ENCODE results near the gene KCNIP1.

Gene KCNIP1

DNA sequence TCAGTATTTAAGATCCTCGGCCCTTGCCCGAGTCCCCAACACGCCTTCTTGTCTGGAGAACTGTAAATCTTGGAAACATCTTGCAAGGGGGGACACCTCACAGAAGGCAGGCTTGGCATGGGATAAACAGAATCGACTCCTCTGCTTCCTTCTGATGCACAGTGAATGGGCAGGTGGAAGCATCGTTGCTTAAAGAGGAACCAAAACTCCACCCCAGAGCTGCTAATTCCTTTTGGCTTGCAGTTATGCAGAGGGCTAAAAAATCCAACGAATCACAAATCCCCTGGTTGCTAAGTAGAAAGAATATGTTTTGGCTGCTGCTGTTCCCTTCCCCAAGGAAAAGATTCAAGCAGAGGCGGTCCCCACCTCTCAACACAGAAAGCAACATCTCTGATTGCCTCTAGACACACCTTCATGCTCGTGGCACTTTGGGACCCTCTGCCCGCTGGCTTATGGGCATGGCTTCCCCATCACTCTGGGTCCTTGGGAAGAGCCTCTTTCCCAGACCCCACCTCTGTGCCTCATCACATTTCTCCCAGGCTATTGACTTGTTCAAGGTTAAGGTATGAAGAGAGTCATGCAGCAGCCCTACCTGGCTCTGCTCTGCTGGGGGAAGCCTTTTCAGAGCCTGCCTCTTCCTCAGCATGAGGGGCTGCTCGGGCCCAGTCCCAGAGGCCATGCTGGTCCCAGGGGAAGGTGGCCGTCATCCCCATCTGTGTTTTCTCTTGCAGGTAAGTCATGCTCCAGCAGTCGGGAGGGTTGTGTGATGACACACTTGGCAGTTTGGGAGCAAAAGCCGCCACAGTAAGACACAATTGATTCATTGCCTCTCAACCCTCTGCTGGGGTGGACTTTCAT, 137.1 kb downstream of the KCNIP1 start:
- no peak overlapping the region for H3K4me2 ChIP-seq (ENCODE audit: low read length)
- H3F3A ChIP-seq (ENCODE audit: insufficient read depth, low read length) = no peaks in the 10 kb centered on the region
- no peaks in the 10 kb centered on the region for H3K9me2 ChIP-seq (ENCODE audit: low read depth, low read length)
- H3K4me1 ChIP-seq (ENCODE audit: insufficient read depth, low read length, severe bottlenecking) = no peaks in the 10 kb centered on the region
- H3K27ac ChIP-seq (ENCODE audit: low read depth, low read length, poor library complexity, severe bottlenecking) = no peak overlapping the region
- no peak overlapping the region for H2AFZ ChIP-seq (ENCODE audit: low read length)
- no peaks in the 10 kb centered on the region for H3K36me3 ChIP-seq (ENCODE audit: insufficient read depth, low read length)
- no peaks in the 10 kb centered on the region for H4K20me1 ChIP-seq (ENCODE audit: insufficient read depth, low read length)
- H3K79me2 ChIP-seq (ENCODE audit: insufficient read depth, low read length) = no peaks in the 10 kb centered on the region
- TF ChIP-seq, protein P1, sequence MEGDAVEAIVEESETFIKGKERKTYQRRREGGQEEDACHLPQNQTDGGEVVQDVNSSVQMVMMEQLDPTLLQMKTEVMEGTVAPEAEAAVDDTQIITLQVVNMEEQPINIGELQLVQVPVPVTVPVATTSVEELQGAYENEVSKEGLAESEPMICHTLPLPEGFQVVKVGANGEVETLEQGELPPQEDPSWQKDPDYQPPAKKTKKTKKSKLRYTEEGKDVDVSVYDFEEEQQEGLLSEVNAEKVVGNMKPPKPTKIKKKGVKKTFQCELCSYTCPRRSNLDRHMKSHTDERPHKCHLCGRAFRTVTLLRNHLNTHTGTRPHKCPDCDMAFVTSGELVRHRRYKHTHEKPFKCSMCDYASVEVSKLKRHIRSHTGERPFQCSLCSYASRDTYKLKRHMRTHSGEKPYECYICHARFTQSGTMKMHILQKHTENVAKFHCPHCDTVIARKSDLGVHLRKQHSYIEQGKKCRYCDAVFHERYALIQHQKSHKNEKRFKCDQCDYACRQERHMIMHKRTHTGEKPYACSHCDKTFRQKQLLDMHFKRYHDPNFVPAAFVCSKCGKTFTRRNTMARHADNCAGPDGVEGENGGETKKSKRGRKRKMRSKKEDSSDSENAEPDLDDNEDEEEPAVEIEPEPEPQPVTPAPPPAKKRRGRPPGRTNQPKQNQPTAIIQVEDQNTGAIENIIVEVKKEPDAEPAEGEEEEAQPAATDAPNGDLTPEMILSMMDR (IDR thresholded peaks at IDR 0.05; ENCODE audit: low read length) = no peak
- no peak for TF ChIP-seq EZH2 (IDR thresholded peaks at IDR 0.05; ENCODE audit: borderline replicate concordance, low read length)
- H3K27me3 ChIP-seq (ENCODE audit: insufficient read depth, low read length) = peaks cover 8% of the 10 kb centered on the region; the same call in 1 of the 2 replicates
- H3K9ac ChIP-seq (ENCODE audit: low read length) = no peak overlapping the region
- H3K4me3 ChIP-seq (ENCODE audit: low read depth, low read length, poor library complexity, severe bottlenecking) = no peak overlapping the region
- H3K9me3 ChIP-seq (ENCODE audit: low read length) = no peaks in the 10 kb centered on the region

DNA sequence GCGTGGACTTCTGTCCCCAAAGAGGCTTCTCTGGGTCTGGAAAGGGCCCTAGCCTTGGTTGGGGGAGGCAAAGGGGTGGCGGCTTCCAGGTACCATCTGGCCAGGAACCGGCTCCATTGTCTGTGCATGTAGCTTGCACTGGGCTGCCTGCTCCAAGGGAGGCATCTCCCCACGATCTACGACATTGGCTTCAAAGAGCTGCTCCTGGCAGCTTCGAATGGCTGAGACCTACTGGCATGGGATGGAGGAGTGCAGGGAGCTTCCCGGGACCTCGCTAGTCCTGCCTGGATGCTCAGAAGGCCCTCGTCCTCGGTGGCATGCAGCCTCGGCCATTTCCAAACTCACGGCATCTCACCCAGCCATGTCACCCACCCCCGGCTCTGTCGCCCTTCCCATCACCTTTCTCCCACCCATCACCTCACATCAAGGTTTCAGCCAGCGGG, 137.8 kb downstream of the KCNIP1 start:
- Histone ChIP-seq H3K9me3 (ENCODE audit: low read length) (no peaks in the 10 kb centered on the region), H3K9ac (ENCODE audit: low read length) (no peak overlapping the region), H3F3A (ENCODE audit: insufficient read depth, low read length) (no peaks in the 10 kb centered on the region), H3K27ac (ENCODE audit: low read depth, low read length, poor library complexity, severe bottlenecking) (no peak overlapping the region), H3K36me3 (ENCODE audit: insufficient read depth, low read length) (no peaks in the 10 kb centered on the region), H3K9me2 (ENCODE audit: low read depth, low read length) (no peaks in the 10 kb centered on the region), H4K20me1 (ENCODE audit: insufficient read depth, low read length) (no peaks in the 10 kb centered on the region), H3K4me3 (ENCODE audit: low read depth, low read length, poor library complexity, severe bottlenecking) (no peak overlapping the region), H2AFZ (ENCODE audit: low read length) (no peak overlapping the region), H3K4me2 (ENCODE audit: low read length) (no peak overlapping the region), H3K4me1 (ENCODE audit: insufficient read depth, low read length, severe bottlenecking) (no peaks in the 10 kb centered on the region), H3K27me3 (ENCODE audit: insufficient read depth, low read length) (peaks cover 8% of the 10 kb centered on the region; the same call in 1 of the 2 replicates), H3K79me2 (ENCODE audit: insufficient read depth, low read length) (no peaks in the 10 kb centered on the region)
- TF ChIP-seq, protein P1 (IDR thresholded peaks at IDR 0.05; ENCODE audit: low read length) = no peak
- TF ChIP-seq EZH2 (IDR thresholded peaks at IDR 0.05; ENCODE audit: borderline replicate concordance, low read length) = no peak

DNA sequence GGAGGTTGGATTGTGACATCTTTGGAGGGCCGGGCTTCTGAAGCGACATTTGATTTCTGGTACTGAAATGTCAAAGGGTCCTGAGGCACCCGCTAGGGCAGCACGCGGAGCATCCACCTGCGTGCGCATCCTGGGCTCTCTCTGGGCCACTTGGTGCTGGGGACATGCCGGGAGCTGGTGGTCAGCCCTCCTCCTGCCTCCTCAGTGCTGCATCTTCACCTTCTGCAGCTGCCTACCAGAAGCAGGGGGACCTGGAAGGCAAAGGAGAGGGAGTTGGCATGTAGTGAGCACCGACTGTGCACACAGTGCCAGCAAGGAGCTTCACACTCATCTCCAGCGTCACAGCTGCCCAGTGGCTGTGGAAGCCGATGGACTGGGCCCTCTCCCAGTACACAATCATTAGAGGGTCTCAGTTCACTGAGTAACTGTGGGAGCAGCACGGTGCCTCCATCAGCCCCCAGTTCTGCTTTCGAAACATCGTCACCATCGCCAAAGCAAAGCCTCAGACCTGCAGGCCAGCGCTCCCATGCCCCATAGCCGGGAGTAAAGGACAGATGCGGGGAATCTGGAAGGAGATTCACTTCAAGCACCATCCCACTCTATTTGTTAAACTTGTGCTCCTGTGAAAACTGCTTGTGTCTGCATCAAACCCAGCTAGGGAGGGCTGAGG, 138.4 kb downstream of the KCNIP1 start:
- no peaks in the 10 kb centered on the region for H3K9me2 ChIP-seq (ENCODE audit: low read depth, low read length)
- no peaks in the 10 kb centered on the region for H3K36me3 ChIP-seq (ENCODE audit: insufficient read depth, low read length)
- H3K9me3 ChIP-seq (ENCODE audit: low read length) = no peaks in the 10 kb centered on the region
- H3K4me3 ChIP-seq (ENCODE audit: low read depth, low read length, poor library complexity, severe bottlenecking) = no peak overlapping the region
- peaks cover 8% of the 10 kb centered on the region; the same call in 1 of the 2 replicates for H3K27me3 ChIP-seq (ENCODE audit: insufficient read depth, low read length)
- H3K4me1 ChIP-seq (ENCODE audit: insufficient read depth, low read length, severe bottlenecking) = no peaks in the 10 kb centered on the region
- H3K79me2 ChIP-seq (ENCODE audit: insufficient read depth, low read length) = no peaks in the 10 kb centered on the region
- H2AFZ ChIP-seq (ENCODE audit: low read length) = no peak overlapping the region
- H3F3A ChIP-seq (ENCODE audit: insufficient read depth, low read length) = no peaks in the 10 kb centered on the region
- no peak for TF ChIP-seq EZH2 (IDR thresholded peaks at IDR 0.05; ENCODE audit: borderline replicate concordance, low read length)
- TF ChIP-seq, protein P1 (IDR thresholded peaks at IDR 0.05; ENCODE audit: low read length) = no peak
- H3K27ac ChIP-seq (ENCODE audit: low read depth, low read length, poor library complexity, severe bottlenecking) = no peak overlapping the region
- H3K9ac ChIP-seq (ENCODE audit: low read length) = no peak overlapping the region
- H4K20me1 ChIP-seq (ENCODE audit: insufficient read depth, low read length) = no peaks in the 10 kb centered on the region
- no peak overlapping the region for H3K4me2 ChIP-seq (ENCODE audit: low read length)
